ENCODE results near the gene VGLL1. TPM values are rescaled to one million over a fixed set of nuclear protein-coding genes. Genes with fewer than 3 reads are reported as not detected.

Gene VGLL1
- not detected in 2 replicates for total RNA-seq (2014; rRNA removed; shearing (Covaris generic))
- polyA plus RNA-seq (2016; fragmentation: Nextera tagmentation; extraction: Ambion mirVana), result not detected in 2 replicates

- Histone ChIP-seq H3F3A (ENCODE audit: insufficient read depth) (no peaks in the 10 kb centered on the region), H3K9me2 (ENCODE audit: insufficient read depth) (no peaks in the 10 kb centered on the region), H3K4me2 (ENCODE audit: unreplicated experiment) (no peak within 1 kb of the TSS), H2AFZ (no peak within 1 kb of the TSS), H3K9ac (no peak within 1 kb of the TSS), H3K27me3 (replicated peaks; ENCODE audit: insufficient read depth) (no peaks in the 10 kb centered on the region), H3K4me1 (ENCODE audit: insufficient read depth) (no peaks in the 10 kb centered on the region), H3K27ac (no peak within 1 kb of the TSS), H4K20me1 (ENCODE audit: insufficient read depth) (no peaks in the 10 kb centered on the region), H3K79me2 (ENCODE audit: insufficient read depth) (no peaks in the 10 kb centered on the region), H3K9me3 (ENCODE audit: low read depth) (no peaks in the 10 kb centered on the region), H3K36me3 (ENCODE audit: low read depth) (no peaks in the 10 kb centered on the region), H3K4me3 (no peak within 1 kb of the TSS)
- in situ Hi-C loops (cut with MboI), result no loop called here
- WGBS, 2 experiments (ENCODE audit: low coverage in 1 of 2, low lambda C conversion rate in 2 of 2, missing lambda C conversion rate in 2 of 2), result 71 to 79% methylated on average over 2 to 3 of the region's 3 CpGs
- TF ChIP-seq EZH2phosphoT487 (IDR thresholded peaks at IDR 0.05; ENCODE audit: insufficient read depth, low read depth), result no peak
- DNase-seq, result no peak
Observed at GRCh38 chrX:136531951-136532350, at the start of gene VGLL1. Gene VGLL1 (plus strand): TSS chrX:136532215. CDS start chrX:136536021, 3,806 bp downstream.

GRCh38 chrX:136487647-136488046 lies 44.4 kb upstream of the VGLL1 start, which contains the start of gene BRS3:
Gene BRS3 (plus strand): TSS chrX:136487947. CDS start chrX:136488115, 168 bp downstream.
- H3K9ac ChIP-seq, result no peak within 1 kb of the TSS
- no peaks in the 10 kb centered on the region for H3F3A ChIP-seq (ENCODE audit: insufficient read depth)
- TF ChIP-seq EZH2phosphoT487 (IDR thresholded peaks at IDR 0.05; ENCODE audit: insufficient read depth, low read depth) (no peak), EZH2 (IDR thresholded peaks at IDR 0.05; ENCODE audit: insufficient read depth, poor library complexity, severe bottlenecking) (no peak)
- H3K36me3 ChIP-seq (ENCODE audit: low read depth), result no peaks in the 10 kb centered on the region
- no peak for DNase-seq
- H2AFZ ChIP-seq, result no peak within 1 kb of the TSS
- H3K4me2 ChIP-seq (ENCODE audit: unreplicated experiment), result no peak within 1 kb of the TSS
- in situ Hi-C loops (cut with MboI), result no loop called here
- H3K9me3 ChIP-seq (ENCODE audit: low read depth), result no peaks in the 10 kb centered on the region
- H4K20me1 ChIP-seq (ENCODE audit: insufficient read depth), result no peaks in the 10 kb centered on the region
- no peak within 1 kb of the TSS for H3K27ac ChIP-seq
- no peaks in the 10 kb centered on the region for H3K79me2 ChIP-seq (ENCODE audit: insufficient read depth)
- no peaks in the 10 kb centered on the region for H3K27me3 ChIP-seq (replicated peaks; ENCODE audit: insufficient read depth)
- H3K9me2 ChIP-seq (ENCODE audit: insufficient read depth), result no peaks in the 10 kb centered on the region
- WGBS, 2 experiments (ENCODE audit: low coverage in 1 of 2, low lambda C conversion rate in 2 of 2, missing lambda C conversion rate in 2 of 2), result 16 to 21% methylated on average over 4 of the region's 4 CpGs
- H3K4me3 ChIP-seq, result no peak within 1 kb of the TSS
- H3K4me1 ChIP-seq (ENCODE audit: insufficient read depth), result no peaks in the 10 kb centered on the region

GRCh38 chrX:136488706-136489105 lies 43.3 kb upstream of the VGLL1 start:
- Histone ChIP-seq H3K27ac (no peak overlapping the region), H3K79me2 (ENCODE audit: insufficient read depth) (no peaks in the 10 kb centered on the region), H3K4me3 (no peak overlapping the region), H3K4me1 (ENCODE audit: insufficient read depth) (no peaks in the 10 kb centered on the region), H3K36me3 (ENCODE audit: low read depth) (no peaks in the 10 kb centered on the region), H3F3A (ENCODE audit: insufficient read depth) (no peaks in the 10 kb centered on the region), H3K4me2 (ENCODE audit: unreplicated experiment) (no peak overlapping the region), H4K20me1 (ENCODE audit: insufficient read depth) (no peaks in the 10 kb centered on the region), H3K9me2 (ENCODE audit: insufficient read depth) (no peaks in the 10 kb centered on the region), H3K9me3 (ENCODE audit: low read depth) (no peaks in the 10 kb centered on the region), H3K9ac (no peak overlapping the region), H2AFZ (no peak overlapping the region), H3K27me3 (replicated peaks; ENCODE audit: insufficient read depth) (no peaks in the 10 kb centered on the region)
- 30 to 36% methylated on average over 5 of the region's 5 CpGs for WGBS, 2 experiments (ENCODE audit: low coverage in 1 of 2, low lambda C conversion rate in 2 of 2, missing lambda C conversion rate in 2 of 2)
- TF ChIP-seq EZH2phosphoT487 (IDR thresholded peaks at IDR 0.05; ENCODE audit: insufficient read depth, low read depth) (no peak), EZH2 (IDR thresholded peaks at IDR 0.05; ENCODE audit: insufficient read depth, poor library complexity, severe bottlenecking) (no peak)
- in situ Hi-C loops (cut with MboI), result no loop called here
- no peak for DNase-seq

- Histone ChIP-seq H3K27ac (no peak overlapping the region), H4K20me1 (ENCODE audit: insufficient read depth) (no peaks in the 10 kb centered on the region), H3K9ac (no peak overlapping the region), H3K4me3 (no peak overlapping the region), H3K9me2 (ENCODE audit: insufficient read depth) (no peaks in the 10 kb centered on the region), H3K79me2 (ENCODE audit: insufficient read depth) (no peaks in the 10 kb centered on the region), H3F3A (ENCODE audit: insufficient read depth) (peaks cover 9% of the 10 kb centered on the region; the same call in 1 of the 2 replicates), H3K27me3 (replicated peaks; ENCODE audit: insufficient read depth) (no peaks in the 10 kb centered on the region), H3K9me3 (ENCODE audit: low read depth) (no peaks in the 10 kb centered on the region), H3K36me3 (ENCODE audit: low read depth) (no peaks in the 10 kb centered on the region), H3K4me1 (ENCODE audit: insufficient read depth) (peaks cover 3% of the 10 kb centered on the region; the same call in 1 of the 2 replicates), H2AFZ (no peak overlapping the region), H3K4me2 (ENCODE audit: unreplicated experiment) (no peak overlapping the region)
- no peak for TF ChIP-seq EZH2 (IDR thresholded peaks at IDR 0.05; ENCODE audit: insufficient read depth, poor library complexity, severe bottlenecking)
- no peak for TF ChIP-seq EZH2phosphoT487 (IDR thresholded peaks at IDR 0.05; ENCODE audit: insufficient read depth, low read depth)
- in situ Hi-C loops (cut with MboI), result no loop called here
- no peak for DNase-seq
- 61 to 68% methylated on average over 6 of the region's 6 CpGs for WGBS, 2 experiments (ENCODE audit: low coverage in 1 of 2, low lambda C conversion rate in 2 of 2, missing lambda C conversion rate in 2 of 2)
Observed at GRCh38 chrX:136491832-136492231, 40.2 kb upstream of the VGLL1 start.

- Histone ChIP-seq H4K20me1 (ENCODE audit: insufficient read depth) (no peaks in the 10 kb centered on the region), H2AFZ (no peak overlapping the region), H3K4me2 (ENCODE audit: unreplicated experiment) (no peak overlapping the region), H3K9me3 (ENCODE audit: low read depth) (no peaks in the 10 kb centered on the region), H3K27me3 (replicated peaks; ENCODE audit: insufficient read depth) (no peaks in the 10 kb centered on the region), H3K36me3 (ENCODE audit: low read depth) (no peaks in the 10 kb centered on the region), H3K27ac (no peak overlapping the region), H3K79me2 (ENCODE audit: insufficient read depth) (peaks cover 5% of the 10 kb centered on the region), H3K4me3 (no peak overlapping the region), H3K9ac (no peak overlapping the region), H3K9me2 (ENCODE audit: insufficient read depth) (no peaks in the 10 kb centered on the region), H3K4me1 (ENCODE audit: insufficient read depth) (peaks cover 3% of the 10 kb centered on the region; the same call in 1 of the 2 replicates), H3F3A (ENCODE audit: insufficient read depth) (peaks cover 9% of the 10 kb centered on the region; the same call in 1 of the 2 replicates)
- in situ Hi-C loops (cut with MboI), result no loop called here
- WGBS, 2 experiments (ENCODE audit: low coverage in 1 of 2, low lambda C conversion rate in 2 of 2, missing lambda C conversion rate in 2 of 2), result 0% methylated on average over 1 of the region's 1 CpG
- DNase-seq, result no peak
- TF ChIP-seq EZH2phosphoT487 (IDR thresholded peaks at IDR 0.05; ENCODE audit: insufficient read depth, low read depth) (no peak), EZH2 (IDR thresholded peaks at IDR 0.05; ENCODE audit: insufficient read depth, poor library complexity, severe bottlenecking) (no peak)
Observed at GRCh38 chrX:136493011-136493410, 39.0 kb upstream of the VGLL1 start.
